Smooth muscle cell (in vitro differentiated cells): ENCODE results near the gene PAK3. TPM values are rescaled to one million over a fixed set of nuclear protein-coding genes. Genes with fewer than 3 reads are reported as not detected.

Experiments used
- DNase-seq: peaks from one replicate; lab custom pipeline; 2025; ENCODE audit not compliant: unreplicated experiment; lab: John Stamatoyannopoulos, UW
- H2AFZ ChIP-seq: fragments of 200-600 bp; sonication (generic); 2 replicates; pipeline ENCODE4 v1.6.0; 2016; ENCODE audit warnings: antibody characterized with exemption, low read depth, mild to moderate bottlenecking
- H3F3A ChIP-seq: fragments of 200-600 bp; sonication (generic); 2 replicates; pipeline ENCODE4 v1.6.0; 2017; ENCODE audit warnings: antibody characterized with exemption, low read depth
- H3K27ac ChIP-seq: fragments of 200-600 bp; sonication (generic); 2 replicates; pipeline ENCODE4 v1.5.1; 2016; ENCODE audit warnings: low read depth, mild to moderate bottlenecking
- H3K27me3 ChIP-seq: fragments of 200-600 bp; sonication (generic); 2 replicates; pipeline ENCODE4 v1.6.1; 2016; ENCODE audit warnings: low read depth, mild to moderate bottlenecking
- H3K36me3 ChIP-seq: fragments of 200-600 bp; sonication (generic); 2 replicates; pipeline ENCODE4 v1.5.1; 2016; ENCODE audit warnings: low read depth
- H3K4me1 ChIP-seq: fragments of 200-600 bp; sonication (generic); 2 replicates; pipeline ENCODE4 v1.5.1; 2016; ENCODE audit warnings: low read depth
- H3K4me2 ChIP-seq: fragments of 200-600 bp; sonication (generic); 2 replicates; pipeline ENCODE4 v1.6.0; 2016; ENCODE audit warnings: mild to moderate bottlenecking
- H3K4me3 ChIP-seq: fragments of 200-600 bp; sonication (generic); 2 replicates; pipeline ENCODE4 v1.5.1; 2016; ENCODE audit warnings: mild to moderate bottlenecking
- H3K79me2 ChIP-seq: fragments of 200-600 bp; sonication (generic); 2 replicates; pipeline ENCODE4 v1.6.0; 2016; ENCODE audit warnings: low read depth, mild to moderate bottlenecking
- H3K9ac ChIP-seq: fragments of 200-600 bp; sonication (generic); 2 replicates; pipeline ENCODE4 v1.6.0; 2016; ENCODE audit warnings: low read depth
- H3K9me3 ChIP-seq: fragments of 200-600 bp; sonication (generic); replicated peaks from 2 replicates; pipeline ENCODE4 v1.5.1; 2016; ENCODE audit warnings: low read depth
- H4K20me1 ChIP-seq: fragments of 200-600 bp; sonication (generic); 2 replicates; pipeline ENCODE4 v1.6.0; 2016; ENCODE audit warnings: low read depth
- CTCF ChIP-seq: fragments of 200-600 bp; sonication (generic); IDR thresholded peaks from 2 replicates; pipeline ENCODE4 v1.5.1; 2017; ENCODE audit warnings: borderline replicate concordance, mild to moderate bottlenecking, antibody characterized with exemption; ENCODE audit not compliant: insufficient read depth, poor library complexity, severe bottlenecking
- WGBS: methylation state at CpG from one replicate; pipeline ENCODE4 v1.1.7; 2016; ENCODE audit warnings: low lambda C conversion rate; 5-methylcytosine and 5-hydroxymethylcytosine counted together
- polyA plus RNA-seq: library from polyadenylated mRNA; unstranded; fragments of >200 nt; fragmentation: Nextera tagmentation; extraction: Ambion mirVana; gene quantifications from 2 replicates; pipeline ENCODE4 v1.2.1, GENCODE V29; 2016
- total RNA-seq: library from RNA; depleted of rRNA; stranded (reverse); fragments of >200 nt; gene quantifications from 2 replicates; pipeline ENCODE4 v1.2.3, GENCODE V29; 2014

Gene PAK3
- total and polyA plus RNA-seq, 2 experiments from 2014 or later, result 0.04 to 0.14 TPM

GRCh38 chrX:111182997-111183396 lies 87.0 kb downstream of the PAK3 start:
- Histone ChIP-seq H3K9ac (no peak overlapping the region), H3K27ac (no peak overlapping the region), H3K9me3 (no peaks in the 10 kb centered on the region), H3K4me3 (no peak overlapping the region), H3K4me2 (no peak overlapping the region), H3K27me3 (no peaks in the 10 kb centered on the region), H3F3A (no peaks in the 10 kb centered on the region), H2AFZ (no peak overlapping the region), H3K36me3 (no peaks in the 10 kb centered on the region), H3K79me2 (no peaks in the 10 kb centered on the region), H4K20me1 (no peaks in the 10 kb centered on the region), H3K4me1 (peaks cover 25% of the 10 kb centered on the region)
- no peak for DNase-seq
- no peak for TF ChIP-seq CTCF

GRCh38 chrX:111191598-111191997 lies 95.6 kb downstream of the PAK3 start:
- WGBS, result 88% methylated on average over 2 of the region's 2 CpGs
- peaks cover 6% of the 10 kb centered on the region for H3K4me1 ChIP-seq
- H2AFZ ChIP-seq, result no peak overlapping the region
- no peaks in the 10 kb centered on the region for H3K9me3 ChIP-seq
- no peaks in the 10 kb centered on the region for H3K79me2 ChIP-seq
- H3K9ac ChIP-seq, result no peak overlapping the region
- no peak overlapping the region for H3K27ac ChIP-seq
- TF ChIP-seq CTCF, result no peak
- no peaks in the 10 kb centered on the region for H3F3A ChIP-seq
- no peak overlapping the region for H3K4me2 ChIP-seq
- H4K20me1 ChIP-seq, result no peaks in the 10 kb centered on the region
- H3K27me3 ChIP-seq, result peaks cover 3% of the 10 kb centered on the region
- DNase-seq, result no peak
- H3K36me3 ChIP-seq, result no peaks in the 10 kb centered on the region
- H3K4me3 ChIP-seq, result no peak overlapping the region

- Histone ChIP-seq H3K9me3 (no peaks in the 10 kb centered on the region), H3K27me3 (peaks cover 22% of the 10 kb centered on the region), H3K4me2 (no peak overlapping the region), H3K36me3 (no peaks in the 10 kb centered on the region), H4K20me1 (no peaks in the 10 kb centered on the region), H3F3A (no peaks in the 10 kb centered on the region), H3K27ac (no peak overlapping the region), H3K4me1 (peaks cover 28% of the 10 kb centered on the region), H3K9ac (no peak overlapping the region), H2AFZ (no peak overlapping the region), H3K4me3 (no peak overlapping the region), H3K79me2 (no peaks in the 10 kb centered on the region)
- no peak for TF ChIP-seq CTCF
- 93% methylated on average over 2 of the region's 2 CpGs for WGBS
- DNase-seq, result no peak
Observed at GRCh38 chrX:111199505-111199904, 103.5 kb downstream of the PAK3 start.

- WGBS, result 80% methylated on average over 3 of the region's 3 CpGs
- no peak overlapping the region for H3K9ac ChIP-seq
- H4K20me1 ChIP-seq, result no peaks in the 10 kb centered on the region
- no peaks in the 10 kb centered on the region for H3K79me2 ChIP-seq
- H3K4me3 ChIP-seq, result no peak overlapping the region
- peaks cover 28% of the 10 kb centered on the region for H3K4me1 ChIP-seq
- H2AFZ ChIP-seq, result no peak overlapping the region
- TF ChIP-seq CTCF, result no peak
- H3K27me3 ChIP-seq, result peaks cover 22% of the 10 kb centered on the region
- H3F3A ChIP-seq, result no peaks in the 10 kb centered on the region
- H3K36me3 ChIP-seq, result no peaks in the 10 kb centered on the region
- DNase-seq, result no peak
- H3K9me3 ChIP-seq, result no peaks in the 10 kb centered on the region
- H3K27ac ChIP-seq, result no peak overlapping the region
- H3K4me2 ChIP-seq, result no peak overlapping the region
Observed at GRCh38 chrX:111200327-111200726, 104.3 kb downstream of the PAK3 start.
